ENCODE data around the gene NPW.

The NPW gene

DNA sequence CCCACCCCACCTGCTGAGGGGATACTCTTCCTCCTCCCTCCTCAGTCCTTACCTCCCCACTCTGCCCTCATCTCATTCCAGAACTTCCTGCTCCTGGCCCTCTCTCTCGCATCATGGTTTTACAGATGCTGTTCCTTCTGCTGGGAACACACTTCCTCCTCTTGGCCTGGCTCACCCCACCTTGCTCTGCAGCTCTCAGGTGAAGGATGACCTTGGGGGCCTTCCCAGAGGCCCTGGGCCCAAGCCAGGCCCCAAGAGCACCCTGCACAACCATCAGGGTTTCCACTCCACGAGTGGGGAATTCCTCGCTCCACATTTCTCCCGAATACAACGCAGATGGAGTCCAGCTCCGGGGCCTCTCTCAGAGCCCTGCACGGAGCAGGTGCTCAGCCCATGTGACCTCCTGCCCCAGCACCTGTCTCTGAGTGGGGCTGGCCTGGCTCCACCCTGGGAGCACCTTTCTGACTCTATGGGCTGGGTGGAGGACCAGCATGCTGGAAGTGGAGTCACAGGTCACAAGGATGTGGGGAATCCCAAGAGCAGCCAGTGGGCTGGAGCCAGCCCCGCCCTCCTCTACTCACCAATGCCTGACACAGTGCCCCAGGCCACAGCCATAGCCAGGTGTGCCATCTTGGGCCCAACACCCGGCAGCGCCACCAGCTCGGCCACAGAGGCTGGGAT lies 23.5 kb downstream of the NPW start:
- Histone ChIP-seq H3K4me3 (ENCODE audit: low read depth, low read length) (no peak overlapping the region), H3K4me1 (peaks cover 27% of the 10 kb centered on the region), H3K36me3 (peaks cover 21% of the 10 kb centered on the region), H3K9me3 (no peaks in the 10 kb centered on the region), H3K27me3 (no peaks in the 10 kb centered on the region)
- TF ChIP-seq, protein P1, sequence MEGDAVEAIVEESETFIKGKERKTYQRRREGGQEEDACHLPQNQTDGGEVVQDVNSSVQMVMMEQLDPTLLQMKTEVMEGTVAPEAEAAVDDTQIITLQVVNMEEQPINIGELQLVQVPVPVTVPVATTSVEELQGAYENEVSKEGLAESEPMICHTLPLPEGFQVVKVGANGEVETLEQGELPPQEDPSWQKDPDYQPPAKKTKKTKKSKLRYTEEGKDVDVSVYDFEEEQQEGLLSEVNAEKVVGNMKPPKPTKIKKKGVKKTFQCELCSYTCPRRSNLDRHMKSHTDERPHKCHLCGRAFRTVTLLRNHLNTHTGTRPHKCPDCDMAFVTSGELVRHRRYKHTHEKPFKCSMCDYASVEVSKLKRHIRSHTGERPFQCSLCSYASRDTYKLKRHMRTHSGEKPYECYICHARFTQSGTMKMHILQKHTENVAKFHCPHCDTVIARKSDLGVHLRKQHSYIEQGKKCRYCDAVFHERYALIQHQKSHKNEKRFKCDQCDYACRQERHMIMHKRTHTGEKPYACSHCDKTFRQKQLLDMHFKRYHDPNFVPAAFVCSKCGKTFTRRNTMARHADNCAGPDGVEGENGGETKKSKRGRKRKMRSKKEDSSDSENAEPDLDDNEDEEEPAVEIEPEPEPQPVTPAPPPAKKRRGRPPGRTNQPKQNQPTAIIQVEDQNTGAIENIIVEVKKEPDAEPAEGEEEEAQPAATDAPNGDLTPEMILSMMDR (IDR thresholded peaks at IDR 0.05; ENCODE audit: low read depth, low read length), result no peak
- DNase-seq, result no peak

DNA sequence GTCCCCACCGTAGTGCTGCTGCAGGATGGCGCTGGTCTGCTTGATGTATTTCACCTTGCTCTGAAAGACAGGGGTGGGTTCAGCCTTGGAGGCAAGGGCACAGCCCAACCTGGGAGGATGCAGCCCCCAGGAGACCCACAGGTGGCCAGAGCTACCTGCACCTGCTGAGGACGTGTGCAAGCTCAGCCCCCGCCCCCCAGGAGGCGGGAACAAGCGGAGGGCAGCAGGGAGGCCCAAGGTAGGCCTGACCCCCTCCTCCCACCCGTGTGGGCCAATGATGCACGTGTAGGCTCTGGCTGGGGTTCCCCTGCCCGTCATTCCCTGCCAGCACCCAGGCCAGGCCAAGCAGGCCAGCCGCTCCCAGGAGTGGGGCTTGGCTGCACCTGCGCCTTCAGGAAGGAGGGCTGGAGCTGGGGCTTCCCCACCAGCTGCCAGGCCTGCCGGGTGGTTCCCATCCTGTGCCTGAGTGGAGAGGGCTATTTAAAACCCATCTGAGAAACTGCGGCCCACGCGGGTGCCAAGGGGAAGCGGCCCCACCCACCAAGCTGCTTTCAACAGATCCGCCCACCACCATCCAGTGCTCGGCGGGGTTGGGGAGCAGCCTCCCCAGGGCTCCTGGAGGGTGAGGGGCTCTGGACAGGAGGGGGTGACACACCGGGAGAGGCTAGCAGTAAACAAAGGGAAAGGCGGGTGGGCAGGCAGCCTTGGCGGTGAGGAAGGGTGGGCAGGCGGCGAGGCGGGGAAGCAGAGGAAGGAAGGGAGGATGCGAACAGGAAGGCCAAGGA lies 24.3 kb downstream of the NPW start:
- Histone ChIP-seq H3K9me3 (no peaks in the 10 kb centered on the region), H3K4me3 (ENCODE audit: low read depth, low read length) (no peak overlapping the region), H3K27me3 (no peaks in the 10 kb centered on the region), H3K4me1 (peaks cover 23% of the 10 kb centered on the region), H3K36me3 (peaks cover 21% of the 10 kb centered on the region)
- no peak for DNase-seq
- TF ChIP-seq, protein P1 (IDR thresholded peaks at IDR 0.05; ENCODE audit: low read depth, low read length), result no peak

DNA sequence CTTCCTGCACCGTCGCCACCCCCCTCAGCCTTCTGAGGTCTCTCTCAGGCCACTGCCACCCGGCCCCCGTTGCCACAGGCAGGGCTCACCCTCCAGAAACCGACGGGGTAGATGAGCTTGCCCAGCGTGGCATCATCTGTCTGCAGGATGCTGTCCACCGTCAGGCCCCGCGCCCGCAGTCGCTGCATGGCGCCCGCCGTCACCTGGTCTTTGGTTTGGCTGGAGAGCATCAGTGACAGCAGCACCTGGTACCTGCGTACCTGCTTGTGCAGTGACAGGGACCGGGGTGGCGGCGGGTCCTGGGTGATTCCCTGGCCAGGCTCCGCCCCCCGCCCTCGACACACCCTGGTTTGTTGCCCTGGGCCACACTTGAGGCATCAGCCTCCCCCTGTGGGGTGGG lies 25.0 kb downstream of the NPW start:
- no peaks in the 10 kb centered on the region for H3K27me3 ChIP-seq
- H3K4me1 ChIP-seq, result peaks cover 16% of the 10 kb centered on the region
- TF ChIP-seq, protein P1 (IDR thresholded peaks at IDR 0.05; ENCODE audit: low read depth, low read length), result no peak
- DNase-seq, result no peak
- peaks cover 21% of the 10 kb centered on the region for H3K36me3 ChIP-seq
- H3K9me3 ChIP-seq, result no peaks in the 10 kb centered on the region
- H3K4me3 ChIP-seq (ENCODE audit: low read depth, low read length), result no peak overlapping the region

DNA sequence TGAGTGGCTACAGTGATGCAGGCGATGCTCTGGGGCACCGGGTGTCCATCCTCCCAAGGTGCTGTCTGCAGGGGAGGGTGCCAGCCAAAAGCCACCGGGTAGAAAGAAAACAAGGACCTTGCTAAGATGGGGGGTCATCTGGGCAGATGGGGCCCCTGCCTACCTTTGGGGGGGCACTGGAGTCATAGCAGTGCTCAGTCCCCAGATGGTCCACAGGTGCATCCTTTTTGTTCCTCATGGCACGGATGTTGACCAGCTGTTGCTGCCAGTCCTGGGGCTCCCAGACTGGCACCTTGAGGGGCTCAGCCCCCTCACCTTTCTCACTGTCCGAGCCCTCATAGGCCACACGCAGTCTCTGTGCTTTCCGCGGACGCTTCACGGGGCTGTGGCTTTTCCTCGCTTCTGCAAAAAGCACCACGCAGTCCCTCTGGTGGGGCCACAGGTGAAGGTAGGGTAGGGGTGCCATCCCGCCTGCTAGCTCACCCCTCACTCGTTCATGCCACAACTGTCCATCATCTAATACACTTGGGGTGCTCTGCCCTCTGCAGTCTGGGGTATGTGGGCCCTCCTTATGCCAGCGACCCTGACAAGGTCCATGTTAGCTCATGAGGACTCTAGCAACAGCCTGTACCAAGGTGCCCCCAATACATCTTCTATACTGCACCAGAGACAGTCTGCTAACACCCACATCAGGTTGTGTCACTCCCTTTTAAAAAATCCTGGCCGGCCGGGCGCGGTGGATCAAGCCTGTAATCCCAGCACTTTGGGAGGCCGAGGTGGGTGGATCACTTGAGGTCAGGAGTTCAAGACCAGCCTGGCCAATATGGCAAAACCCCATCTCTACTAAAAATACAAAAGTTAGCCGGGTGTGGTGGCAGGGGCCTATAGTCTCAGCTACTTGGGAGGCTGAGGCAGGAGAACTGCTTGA lies 26.6 kb downstream of the NPW start:
- no peak for DNase-seq
- no peaks in the 10 kb centered on the region for H3K9me3 ChIP-seq
- H3K4me3 ChIP-seq (ENCODE audit: low read depth, low read length), result peak overlapping the region; percentile 91
- no peaks in the 10 kb centered on the region for H3K27me3 ChIP-seq
- H3K4me1 ChIP-seq, result no peaks in the 10 kb centered on the region; the same call in 1 of the 2 replicates
- H3K36me3 ChIP-seq, result peaks cover 21% of the 10 kb centered on the region
- TF ChIP-seq, protein P1 (IDR thresholded peaks at IDR 0.05; ENCODE audit: low read depth, low read length), result no peak

DNA sequence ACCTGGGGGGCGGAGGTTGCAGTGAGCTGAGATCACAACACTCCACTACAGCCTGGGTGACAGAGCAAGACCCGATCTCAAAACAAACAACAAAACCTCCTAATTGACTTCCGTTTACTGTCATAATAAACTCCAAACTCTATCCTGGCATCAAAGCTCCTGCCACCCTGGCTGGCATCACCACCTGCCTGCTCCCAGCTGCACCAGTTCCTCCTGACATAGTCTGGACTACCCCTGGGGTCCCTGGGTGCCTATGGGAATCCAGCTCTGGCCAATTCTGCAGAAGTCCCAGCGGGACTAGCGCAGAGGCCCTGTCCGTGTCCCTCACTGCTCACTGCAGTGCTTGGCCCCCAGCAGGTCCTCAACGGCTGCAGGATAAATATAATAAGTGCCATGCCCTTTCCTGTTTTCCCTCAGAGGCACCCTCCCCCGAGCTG lies 27.3 kb downstream of the NPW start:
- H3K4me1 ChIP-seq, result no peaks in the 10 kb centered on the region
- peaks cover 26% of the 10 kb centered on the region for H3K36me3 ChIP-seq
- H3K9me3 ChIP-seq, result no peaks in the 10 kb centered on the region
- H3K4me3 ChIP-seq (ENCODE audit: low read depth, low read length), result peak overlapping the region; percentile 91
- TF ChIP-seq, protein P1 (IDR thresholded peaks at IDR 0.05; ENCODE audit: low read depth, low read length), result no peak
- no peak for DNase-seq
- no peaks in the 10 kb centered on the region for H3K27me3 ChIP-seq

Data from BE2C (cell line).